HG03097 (cell line): ENCODE results near the gene HDAC4.

ENCODE experiments used
- ATAC-seq: cut with Tn5 transposase; IDR thresholded peaks from one replicate; pipeline ENCODE4 v1.9.1; 2021; ENCODE audit not compliant: unreplicated experiment, low FRiP score

Gene HDAC4

DNA sequence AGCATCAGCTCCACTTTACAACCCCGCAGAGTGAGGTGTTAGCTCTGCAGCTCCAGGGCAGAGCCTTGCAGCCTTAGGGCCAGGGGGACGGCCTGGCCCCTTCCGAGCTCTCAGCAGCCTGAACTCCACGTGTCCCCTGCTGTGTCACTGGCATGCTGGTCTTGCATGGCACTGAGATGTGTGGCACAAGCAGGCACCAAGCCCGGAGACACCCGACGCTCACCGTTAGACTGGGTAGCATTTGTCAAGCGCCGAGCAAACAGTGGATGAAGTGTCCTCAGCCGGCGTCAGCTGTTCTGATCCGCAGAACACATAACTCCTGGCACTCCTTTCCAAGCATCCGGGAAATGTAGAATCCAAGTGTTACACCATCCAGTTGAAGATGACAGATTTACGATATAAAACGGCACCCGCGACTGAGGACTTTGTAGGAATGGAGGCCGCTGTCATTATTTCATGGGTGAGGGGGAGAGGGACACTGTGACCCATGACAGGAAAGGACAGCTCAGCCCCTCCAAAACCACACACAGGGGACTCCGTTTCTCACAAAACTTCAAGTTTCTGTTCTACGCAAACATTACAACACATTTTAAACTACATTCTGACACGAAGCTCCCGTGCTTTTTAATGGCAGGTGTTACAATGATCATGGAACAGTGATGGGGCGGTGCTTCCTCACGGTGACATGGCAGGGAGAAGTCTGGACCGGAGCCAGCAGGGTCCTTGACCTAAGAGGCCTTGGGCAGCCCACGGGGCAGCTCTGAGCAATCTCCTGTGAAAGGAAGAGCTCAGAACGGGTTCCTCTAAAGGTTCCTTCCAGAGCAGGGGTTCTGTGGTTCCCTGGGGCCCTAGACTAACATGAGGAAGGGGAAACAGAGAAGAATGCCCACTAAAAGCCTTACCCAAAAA lies 89.4 kb downstream of the HDAC4 start:
- no peak for ATAC-seq

GRCh38 chr2:239310401-239311061 lies 90.3 kb downstream of the HDAC4 start:
- ATAC-seq, result no peak

DNA sequence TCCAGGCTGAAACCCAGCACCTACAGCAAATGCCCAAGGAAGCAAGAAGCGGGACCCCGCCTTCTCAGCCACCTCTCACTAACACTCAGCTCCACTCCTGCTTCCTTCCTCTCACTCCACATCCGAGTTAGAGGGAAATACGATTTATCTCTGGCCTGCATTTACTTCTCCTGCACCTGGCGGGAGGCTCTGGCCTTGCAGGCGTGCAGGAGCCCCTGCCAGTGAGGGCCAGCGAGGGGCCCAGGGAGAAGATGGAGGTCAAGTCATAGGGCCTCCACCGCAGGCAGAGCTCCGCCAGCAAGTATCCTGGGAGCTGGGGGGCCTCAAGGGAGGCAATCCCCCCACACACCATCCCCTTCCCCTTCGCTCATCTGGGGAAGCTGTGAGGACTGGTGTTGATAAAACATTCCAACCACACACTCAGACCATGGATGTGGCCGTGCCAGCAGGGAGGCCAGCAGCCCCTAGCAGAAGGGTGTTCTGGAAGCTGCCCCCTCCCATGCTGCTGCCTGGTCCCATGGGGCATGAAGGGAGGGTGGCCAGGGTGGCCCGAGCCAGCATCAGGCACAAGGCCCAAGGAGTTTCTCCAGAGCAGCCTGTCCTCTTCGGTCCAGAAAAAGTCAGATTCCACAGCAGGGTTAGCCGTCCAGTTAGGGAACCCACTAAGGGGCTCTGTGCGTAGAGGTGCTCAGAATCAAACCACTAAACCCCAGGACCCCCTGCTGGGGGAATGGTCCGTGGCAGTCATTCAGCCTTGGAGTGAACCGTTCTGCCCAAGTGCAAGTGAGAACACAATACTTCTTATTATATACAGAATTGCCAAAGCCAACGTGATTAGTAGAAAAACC lies 91.2 kb downstream of the HDAC4 start:
- ATAC-seq, result no peak

GRCh38 chr2:239308661-239309397 lies 92.0 kb downstream of the HDAC4 start:
- ATAC-seq, result no peak

GRCh38 chr2:239307921-239308613 lies 92.8 kb downstream of the HDAC4 start:
- no peak for ATAC-seq

- no peak for ATAC-seq
Measured at GRCh38 chr2:239307221-239307569, 93.6 kb downstream of the HDAC4 start.

DNA sequence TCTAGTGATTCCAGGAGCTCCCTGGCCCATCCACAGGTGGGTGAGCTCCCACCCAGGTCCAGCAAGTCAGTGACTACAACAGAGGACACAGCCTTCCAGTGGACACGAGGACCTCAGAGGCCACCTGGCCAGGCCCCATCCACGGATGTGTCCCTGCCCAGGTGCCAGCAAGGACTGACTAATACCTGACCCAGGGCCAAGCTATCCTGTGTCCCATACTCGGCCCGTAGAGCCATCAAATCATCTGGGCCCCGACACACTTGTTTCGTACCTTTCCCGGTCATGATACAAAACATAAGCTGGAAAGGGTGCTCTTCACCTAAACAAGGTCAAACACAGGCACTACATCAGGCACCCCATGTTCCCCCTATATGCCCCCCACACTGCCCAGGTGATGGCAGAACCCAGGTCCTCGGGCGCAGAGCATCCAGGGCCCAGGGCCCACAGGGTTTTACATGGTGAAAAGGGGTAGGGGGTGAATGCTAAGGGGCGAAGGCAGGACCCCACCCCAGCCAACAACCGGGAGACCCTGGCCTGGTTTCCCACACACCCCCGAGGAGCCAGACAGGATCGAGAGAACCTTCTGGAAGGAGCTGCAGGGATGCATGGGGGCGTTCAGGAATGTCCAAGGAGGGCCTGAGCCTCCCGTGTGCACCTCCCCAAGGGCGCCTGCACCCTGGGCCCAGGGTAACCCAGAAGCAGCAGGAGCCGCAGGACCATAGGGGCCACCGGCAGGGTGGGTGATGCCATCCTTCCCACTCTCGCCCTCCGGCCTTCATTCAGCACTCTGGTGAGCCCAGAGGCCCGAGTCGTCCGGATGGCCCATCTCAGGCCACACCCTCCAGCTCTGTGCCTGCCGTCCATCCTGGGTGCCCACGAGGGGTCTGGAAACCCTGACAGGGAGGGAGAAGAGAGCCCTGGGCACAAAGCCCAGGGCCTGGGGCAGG lies 94.3 kb downstream of the HDAC4 start:
- no peak for ATAC-seq

- no peak for ATAC-seq
Measured at GRCh38 chr2:239305771-239306170, 95.0 kb downstream of the HDAC4 start.

GRCh38 chr2:239305222-239305575 lies 95.6 kb downstream of the HDAC4 start:
- no peak for ATAC-seq

DNA sequence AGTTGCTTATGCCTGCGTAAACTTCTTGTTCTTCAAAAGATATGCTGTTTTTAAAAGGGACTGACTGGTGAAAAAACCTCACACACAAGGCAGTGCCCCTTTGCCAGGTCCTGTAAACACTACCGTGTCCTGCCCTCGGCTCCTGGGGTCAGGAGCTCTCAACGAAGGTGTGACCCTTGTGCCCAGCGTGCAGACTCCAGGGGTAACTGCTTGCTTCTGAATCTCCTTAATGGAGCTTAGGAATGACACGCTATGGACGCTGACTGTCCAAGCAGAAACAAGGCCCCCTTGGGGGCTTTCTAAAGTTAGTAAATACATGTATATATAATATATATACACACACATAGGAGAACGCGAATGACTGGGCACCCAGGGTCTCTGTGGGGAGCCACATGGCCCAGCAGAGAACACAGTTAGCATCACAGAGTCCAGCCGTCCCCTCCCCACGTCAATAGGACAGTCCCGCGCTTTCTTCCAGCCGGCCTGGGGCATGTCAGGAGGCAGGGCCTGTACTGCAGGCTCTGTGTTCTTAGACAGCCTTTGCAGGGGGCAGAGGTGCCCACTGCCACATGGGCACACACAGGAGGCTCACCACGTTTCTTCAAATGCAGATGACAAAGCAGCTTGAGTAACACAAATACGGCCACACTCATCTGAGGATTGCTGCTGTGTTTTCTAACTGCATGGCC lies 96.1 kb downstream of the HDAC4 start:
- ATAC-seq, result no peak

- ATAC-seq, result peak; percentile 58
Measured at GRCh38 chr2:239303711-239304532, 96.9 kb downstream of the HDAC4 start.

GRCh38 chr2:239302808-239303557 lies 97.8 kb downstream of the HDAC4 start:
- no peak for ATAC-seq

- ATAC-seq, result no peak
Measured at GRCh38 chr2:239302083-239302807, 98.6 kb downstream of the HDAC4 start.

DNA sequence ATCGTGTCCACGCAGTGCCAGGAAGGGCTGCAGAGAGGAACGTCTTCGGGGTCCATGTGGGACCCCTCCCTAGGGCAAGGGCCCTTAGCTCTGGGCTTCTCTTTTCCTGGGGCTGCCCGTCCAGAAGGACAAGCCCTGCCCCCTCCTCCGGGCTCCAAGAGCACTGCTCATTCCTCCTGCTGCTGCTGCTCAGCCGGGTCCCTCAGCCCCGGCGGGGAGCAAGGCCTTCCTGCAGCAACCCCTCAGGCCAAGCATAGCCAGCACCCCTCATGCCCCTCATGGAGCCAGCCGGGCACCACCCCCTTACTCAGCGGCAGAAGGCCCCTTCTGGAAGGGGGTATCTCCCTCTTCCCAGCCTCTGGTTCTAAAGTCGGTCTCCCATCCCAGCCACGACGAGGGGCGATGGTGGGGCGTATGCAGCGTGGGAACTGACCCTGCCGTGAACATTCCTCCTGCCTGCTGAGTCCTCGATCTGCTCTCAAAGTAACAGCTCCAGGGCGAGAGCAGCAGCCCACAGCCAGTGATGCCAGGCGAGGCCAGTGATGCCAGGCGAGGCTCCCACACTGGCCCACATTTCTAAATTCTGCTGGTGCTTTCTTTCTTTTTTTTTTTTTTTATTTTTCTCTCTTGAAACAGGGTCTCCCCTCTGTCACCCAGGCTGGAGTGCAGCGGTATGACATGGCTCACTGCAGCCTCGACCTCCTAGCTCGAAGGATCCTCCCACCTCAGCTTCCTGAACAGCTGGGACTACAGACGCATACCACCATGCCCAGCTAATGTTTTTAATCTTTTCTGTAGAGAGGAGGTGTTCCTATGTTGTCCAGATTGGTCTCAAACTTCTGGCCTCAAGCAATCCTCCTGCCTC lies 99.7 kb downstream of the HDAC4 start:
- no peak for ATAC-seq

DNA sequence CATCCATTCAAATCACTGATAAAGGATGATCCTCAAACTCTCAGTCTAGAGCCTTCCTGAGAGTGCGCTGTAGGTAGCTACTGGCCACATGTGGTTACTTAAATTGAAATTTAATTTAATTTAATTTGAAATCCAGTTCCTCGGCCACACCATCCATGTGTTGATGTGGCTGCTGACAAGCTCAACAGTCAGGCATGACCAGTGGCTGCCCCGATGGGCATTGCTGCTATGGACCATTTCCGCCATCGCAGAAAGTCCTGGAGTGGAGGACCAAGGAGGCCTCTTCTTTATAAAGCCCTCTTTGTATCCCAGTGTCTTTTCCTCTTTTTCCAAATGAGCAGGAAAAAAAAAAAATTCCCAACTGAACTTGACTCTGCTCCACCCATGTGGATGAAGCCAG lies 100.6 kb downstream of the HDAC4 start:
- ATAC-seq, result no peak
